ENCODE measurements around the gene CHFR. TPM values are rescaled to one million over a fixed set of nuclear protein-coding genes. Genes with fewer than 3 reads are reported as not detected.
"Not testable (repeated sequence)": the region's sequence is repeated elsewhere in the genome, so short reads cannot be mapped to it uniquely, and the experiment has no call there.

The CHFR gene
- total RNA-seq, 2 experiments from 2014 or later: 93.6 to 96.1 TPM

DNA sequence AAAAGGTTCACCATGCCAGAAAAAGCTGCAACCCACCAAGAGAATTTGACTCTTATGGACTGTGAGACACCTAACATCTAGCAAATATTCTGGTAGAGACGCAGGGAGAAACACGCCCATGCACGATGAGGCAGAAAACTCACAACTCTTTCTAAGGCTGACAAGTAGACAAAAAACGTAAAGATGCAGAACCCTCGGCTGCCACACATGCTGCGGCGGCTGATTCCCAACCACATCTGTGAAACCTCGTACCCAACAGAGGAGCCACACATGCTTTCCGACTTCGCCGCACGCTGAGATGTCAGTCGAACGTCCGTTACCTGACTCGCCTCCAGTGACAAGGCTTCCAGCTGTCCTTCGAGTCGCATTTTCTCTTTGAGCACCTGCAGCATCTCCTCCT is 80.5 kb downstream of the CHFR start:
- DNase-seq: no peak
- no peaks in the 10 kb centered on the region for H3K9me3 Mint-ChIP-seq
- ATAC-seq (ENCODE audit: low read depth): peak; percentile 21
- no peaks in the 10 kb centered on the region for H3K27me3 Mint-ChIP-seq
- H3K27ac Mint-ChIP-seq: no peak overlapping the region
- H3K4me1 Mint-ChIP-seq: peaks cover 18% of the 10 kb centered on the region
- H3K4me3 Mint-ChIP-seq: no peak overlapping the region
- POLR2A ChIA-PET: no interaction called here
- H3K36me3 Mint-ChIP-seq: peaks cover 37% of the 10 kb centered on the region

DNA sequence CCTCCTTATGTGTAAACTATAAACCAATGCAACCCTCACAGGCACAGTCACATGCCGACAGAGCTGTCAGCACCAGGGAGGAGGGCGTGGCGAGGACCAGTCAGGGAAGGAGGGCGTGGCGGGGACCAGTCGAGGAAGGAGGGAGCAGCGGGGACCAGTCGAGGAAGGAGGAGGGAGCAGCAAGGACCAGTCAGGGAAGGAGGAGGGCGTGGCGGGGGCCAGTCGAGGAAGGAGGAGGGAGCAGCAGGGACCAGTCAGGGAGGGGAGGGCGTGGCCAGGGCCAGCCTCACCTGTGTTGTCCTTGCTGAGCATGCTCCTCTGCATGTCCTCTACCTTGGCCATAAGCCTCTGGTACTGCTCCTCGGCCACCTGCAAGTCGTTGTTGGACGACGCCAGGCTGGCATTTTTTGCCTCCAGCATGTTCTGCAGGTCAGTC is 83.0 kb downstream of the CHFR start:
- no peaks in the 10 kb centered on the region for H3K9me3 Mint-ChIP-seq
- POLR2A ChIA-PET: no interaction called here
- H3K4me3 Mint-ChIP-seq: no peak overlapping the region
- ATAC-seq (ENCODE audit: low read depth): no peak
- no peak for DNase-seq
- H3K4me1 Mint-ChIP-seq: peaks cover 14% of the 10 kb centered on the region
- H3K27ac Mint-ChIP-seq: no peak overlapping the region
- peaks cover 32% of the 10 kb centered on the region for H3K36me3 Mint-ChIP-seq
- H3K27me3 Mint-ChIP-seq: no peaks in the 10 kb centered on the region

DNA sequence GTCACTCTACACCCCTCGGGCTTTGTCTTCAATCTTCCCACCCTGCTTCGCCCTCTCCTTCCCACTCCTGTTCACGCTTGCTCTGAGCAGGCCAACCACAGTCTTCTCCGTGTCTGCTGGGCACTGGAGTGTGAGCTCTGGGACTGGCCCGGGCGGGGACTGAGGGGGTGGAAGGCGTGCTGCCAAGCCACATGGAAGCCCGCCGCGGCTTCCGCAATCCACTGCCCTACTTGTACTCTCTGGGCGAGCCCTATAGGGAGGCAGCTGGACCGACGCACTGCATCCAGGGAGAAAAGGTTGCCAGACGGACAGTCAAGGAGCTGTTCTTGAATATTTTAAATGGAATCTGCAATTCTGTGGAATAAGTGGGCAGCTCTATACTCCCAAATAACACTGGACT is 83.5 kb downstream of the CHFR start:
- Mint-ChIP-seq H3K36me3 (peaks cover 32% of the 10 kb centered on the region), H3K27me3 (no peaks in the 10 kb centered on the region), H3K9me3 (no peaks in the 10 kb centered on the region), H3K27ac (no peak overlapping the region), H3K4me1 (peaks cover 14% of the 10 kb centered on the region), H3K4me3 (no peak overlapping the region)
- DNase-seq: no peak
- POLR2A ChIA-PET: no interaction called here
- ATAC-seq (ENCODE audit: low read depth): no peak

DNA sequence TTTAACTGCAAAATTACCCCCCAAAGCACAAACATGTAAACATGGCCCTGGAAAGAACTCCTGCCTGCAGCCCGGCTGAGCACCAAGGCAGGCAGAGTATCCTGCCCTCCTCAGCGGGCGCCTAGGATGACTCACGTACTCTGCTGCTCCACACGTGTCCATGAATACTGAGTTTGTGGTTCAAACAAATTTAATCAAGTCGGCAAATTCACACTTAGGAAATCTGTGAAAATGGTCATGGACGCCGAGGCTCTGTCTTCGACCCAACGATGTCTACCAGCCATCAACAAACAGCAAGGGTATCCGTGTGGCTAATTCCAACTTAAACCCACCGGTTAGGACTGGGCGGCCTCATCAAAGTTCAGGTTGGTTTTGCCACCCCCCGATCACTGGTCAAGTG is 84.3 kb downstream of the CHFR start:
- H3K36me3 Mint-ChIP-seq: peaks cover 29% of the 10 kb centered on the region
- DNase-seq (no peak), ATAC-seq (ENCODE audit: low read depth) (no peak)
- peaks cover 12% of the 10 kb centered on the region for H3K4me1 Mint-ChIP-seq
- no peaks in the 10 kb centered on the region for H3K9me3 Mint-ChIP-seq
- H3K27ac Mint-ChIP-seq: no peak overlapping the region
- H3K27me3 Mint-ChIP-seq: no peaks in the 10 kb centered on the region
- POLR2A ChIA-PET: no interaction called here
- H3K4me3 Mint-ChIP-seq: no peak overlapping the region

DNA sequence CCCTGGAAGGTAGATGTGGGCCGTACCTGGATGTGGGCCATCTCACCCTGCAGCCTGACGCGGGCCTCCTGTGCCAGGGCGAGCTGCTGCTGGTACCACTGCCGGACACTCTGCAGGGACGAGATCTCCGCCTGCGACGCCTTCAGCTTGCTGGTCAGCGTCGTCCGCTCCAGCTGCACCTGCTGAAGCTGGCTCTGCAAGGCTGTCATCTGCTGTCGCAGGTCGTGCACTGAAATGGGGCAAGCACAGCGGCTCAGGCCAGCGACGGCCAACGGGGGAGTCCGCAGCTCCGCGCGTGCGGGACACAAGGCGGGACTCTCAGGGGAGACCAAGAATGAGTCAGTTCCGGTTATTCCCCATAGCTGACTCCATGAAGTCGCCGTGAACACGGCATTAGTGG is 85.7 kb downstream of the CHFR start:
- POLR2A ChIA-PET: no interaction called here
- H3K36me3 Mint-ChIP-seq: peaks cover 21% of the 10 kb centered on the region
- no peak for DNase-seq
- no peaks in the 10 kb centered on the region for H3K9me3 Mint-ChIP-seq
- no peaks in the 10 kb centered on the region for H3K27me3 Mint-ChIP-seq
- peaks cover 4% of the 10 kb centered on the region for H3K4me1 Mint-ChIP-seq
- H3K27ac Mint-ChIP-seq: no peak overlapping the region
- ATAC-seq (ENCODE audit: low read depth): no peak
- H3K4me3 Mint-ChIP-seq: no peak overlapping the region

DNA sequence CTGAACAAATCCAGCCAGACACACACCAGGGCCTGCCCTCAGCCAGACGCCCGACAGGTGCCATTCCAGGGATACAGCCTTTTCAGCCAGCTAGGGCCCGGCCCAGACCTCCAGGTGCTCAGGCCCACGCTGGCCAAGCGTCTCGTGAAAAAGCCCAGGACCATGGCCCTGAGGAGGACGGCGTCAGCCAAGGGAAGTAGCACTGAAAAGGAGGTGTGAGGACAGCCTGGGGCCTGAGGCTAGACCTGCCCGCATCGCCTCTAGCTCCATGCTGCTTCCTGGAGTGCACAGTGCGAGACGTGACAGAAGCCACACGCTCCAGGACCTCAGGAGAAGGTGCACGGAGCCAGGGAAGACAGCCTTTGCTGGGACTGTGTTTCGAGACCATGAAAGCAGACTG is 88.6 kb downstream of the CHFR start:
- peaks cover 20% of the 10 kb centered on the region for H3K36me3 Mint-ChIP-seq
- DNase-seq (no peak), ATAC-seq (ENCODE audit: low read depth) (no peak)
- no peaks in the 10 kb centered on the region for H3K27me3 Mint-ChIP-seq
- H3K4me3 Mint-ChIP-seq: no peak overlapping the region
- no peak overlapping the region for H3K27ac Mint-ChIP-seq
- no peaks in the 10 kb centered on the region for H3K4me1 Mint-ChIP-seq
- no peaks in the 10 kb centered on the region for H3K9me3 Mint-ChIP-seq
- POLR2A ChIA-PET: no interaction called here

DNA sequence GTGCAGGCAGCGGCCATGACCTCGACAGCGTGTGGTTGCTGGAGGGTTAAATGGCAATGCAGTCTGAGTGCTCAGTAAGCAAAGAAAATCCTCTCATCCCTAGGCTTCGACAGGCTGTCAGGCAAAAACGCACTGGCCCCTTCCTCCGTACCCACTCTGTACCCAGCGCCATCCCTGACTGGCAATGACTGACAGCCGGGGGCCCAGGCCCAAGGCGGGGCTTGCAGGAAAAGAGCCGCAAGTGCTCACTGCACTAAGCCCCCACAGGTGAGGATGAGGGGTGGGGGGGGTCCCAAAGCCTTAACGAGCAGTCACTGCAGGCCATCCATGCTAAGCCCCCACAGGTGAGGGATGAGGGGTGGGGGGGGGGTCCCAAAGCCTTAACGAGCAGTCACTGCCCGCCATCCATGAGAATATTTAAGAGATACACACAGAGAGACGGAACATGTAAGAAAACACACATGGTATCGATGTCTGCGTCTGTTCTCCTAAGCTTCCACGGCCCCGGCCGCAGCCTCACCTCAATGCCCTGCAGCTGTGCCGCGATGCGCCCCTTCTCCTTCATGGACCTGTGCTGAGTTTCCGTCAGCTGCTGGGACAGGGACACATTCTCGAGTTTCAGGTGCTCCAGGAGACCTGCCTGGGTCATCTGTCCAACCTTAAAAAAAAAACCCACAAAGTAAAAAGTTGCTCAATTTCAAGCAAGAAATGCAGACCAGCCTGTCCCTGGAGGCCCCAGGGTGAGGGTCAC is 89.4 kb downstream of the CHFR start:
- Mint-ChIP-seq H3K27ac (no peak overlapping the region), H3K9me3 (no peaks in the 10 kb centered on the region), H3K4me1 (no peaks in the 10 kb centered on the region), H3K4me3 (no peak overlapping the region), H3K36me3 (peaks cover 17% of the 10 kb centered on the region), H3K27me3 (no peaks in the 10 kb centered on the region)
- POLR2A ChIA-PET: no interaction called here
- DNase-seq (no peak), ATAC-seq (ENCODE audit: low read depth) (no peak)

DNA sequence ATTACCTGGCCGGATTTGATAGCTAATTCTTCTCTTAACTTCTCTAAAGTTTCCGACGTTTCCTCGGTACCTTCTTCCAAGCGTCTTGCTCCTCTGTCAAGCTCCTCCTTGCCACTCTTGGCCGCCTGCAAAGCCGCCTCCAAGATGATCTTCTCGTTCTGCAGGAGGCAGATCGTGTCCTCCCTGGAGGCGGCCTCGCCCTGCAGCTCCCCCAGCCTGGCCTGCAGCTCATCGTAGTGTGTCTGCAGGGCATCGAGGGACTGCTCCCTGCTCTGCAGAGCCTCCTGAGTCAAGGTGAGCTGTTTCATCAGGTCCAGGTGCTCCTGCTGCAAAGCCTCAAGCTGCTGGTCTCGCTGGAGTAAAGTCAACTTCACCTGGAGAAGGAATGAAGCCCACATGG is 91.6 kb downstream of the CHFR start:
- ATAC-seq (ENCODE audit: low read depth): no peak
- H3K4me1 Mint-ChIP-seq: no peaks in the 10 kb centered on the region
- no peak overlapping the region for H3K4me3 Mint-ChIP-seq
- H3K36me3 Mint-ChIP-seq: peaks cover 24% of the 10 kb centered on the region
- no peaks in the 10 kb centered on the region for H3K9me3 Mint-ChIP-seq
- no peak for DNase-seq
- POLR2A ChIA-PET: no interaction called here
- no peaks in the 10 kb centered on the region for H3K27me3 Mint-ChIP-seq
- no peak overlapping the region for H3K27ac Mint-ChIP-seq

DNA sequence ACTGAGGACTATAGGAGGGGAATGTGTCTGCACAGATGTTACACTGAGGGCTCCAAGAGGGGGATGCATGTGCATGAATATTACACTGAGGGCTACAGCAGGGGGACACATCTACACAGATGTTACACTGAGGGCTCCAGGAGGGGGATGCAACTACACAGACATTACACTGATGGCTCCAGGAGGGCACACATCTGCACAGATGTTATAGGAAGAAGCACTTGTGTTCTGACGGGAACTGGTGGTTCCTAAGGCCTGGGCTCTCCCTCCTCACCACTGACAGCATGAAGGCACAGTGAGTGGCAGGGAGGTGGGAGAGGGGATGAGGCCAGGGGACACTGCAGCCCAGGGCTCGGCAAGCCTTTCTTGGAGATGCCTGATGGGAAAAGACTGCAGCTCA is 95.5 kb downstream of the CHFR start:
- H3K4me1 Mint-ChIP-seq; H3K27me3 Mint-ChIP-seq; POLR2A ChIA-PET; ATAC-seq (ENCODE audit: low read depth); H3K27ac Mint-ChIP-seq; DNase-seq; H3K4me3 Mint-ChIP-seq; H3K9me3 Mint-ChIP-seq: not testable (repeated sequence)
- H3K36me3 Mint-ChIP-seq: peaks cover 40% of the 10 kb centered on the region

DNA sequence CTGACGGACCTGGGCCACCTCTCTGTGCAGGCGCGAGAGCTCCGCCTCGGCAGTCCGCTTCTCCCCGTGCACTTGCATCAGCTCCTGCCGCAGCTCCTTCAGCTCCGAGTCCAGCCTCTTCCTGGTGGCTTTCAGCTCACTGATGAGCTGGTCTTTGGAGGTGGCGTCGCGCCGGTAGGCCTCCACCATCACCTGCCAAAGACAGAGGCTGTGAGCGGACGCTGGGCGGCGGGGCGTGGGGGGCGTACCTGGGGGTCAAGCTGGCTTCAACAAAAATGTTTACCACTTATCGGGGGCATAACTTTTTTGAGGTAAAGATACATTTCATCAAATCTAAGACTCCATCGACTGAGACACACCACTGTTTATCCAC is 98.3 kb downstream of the CHFR start:
- no peak overlapping the region for H3K4me3 Mint-ChIP-seq
- H3K4me1 Mint-ChIP-seq: peaks cover 5% of the 10 kb centered on the region
- H3K36me3 Mint-ChIP-seq: peaks cover 42% of the 10 kb centered on the region
- POLR2A ChIA-PET: no interaction called here
- DNase-seq (no peak), ATAC-seq (ENCODE audit: low read depth) (no peak)
- H3K27ac Mint-ChIP-seq: no peak overlapping the region
- H3K9me3 Mint-ChIP-seq: no peaks in the 10 kb centered on the region
- H3K27me3 Mint-ChIP-seq: no peaks in the 10 kb centered on the region

DNA sequence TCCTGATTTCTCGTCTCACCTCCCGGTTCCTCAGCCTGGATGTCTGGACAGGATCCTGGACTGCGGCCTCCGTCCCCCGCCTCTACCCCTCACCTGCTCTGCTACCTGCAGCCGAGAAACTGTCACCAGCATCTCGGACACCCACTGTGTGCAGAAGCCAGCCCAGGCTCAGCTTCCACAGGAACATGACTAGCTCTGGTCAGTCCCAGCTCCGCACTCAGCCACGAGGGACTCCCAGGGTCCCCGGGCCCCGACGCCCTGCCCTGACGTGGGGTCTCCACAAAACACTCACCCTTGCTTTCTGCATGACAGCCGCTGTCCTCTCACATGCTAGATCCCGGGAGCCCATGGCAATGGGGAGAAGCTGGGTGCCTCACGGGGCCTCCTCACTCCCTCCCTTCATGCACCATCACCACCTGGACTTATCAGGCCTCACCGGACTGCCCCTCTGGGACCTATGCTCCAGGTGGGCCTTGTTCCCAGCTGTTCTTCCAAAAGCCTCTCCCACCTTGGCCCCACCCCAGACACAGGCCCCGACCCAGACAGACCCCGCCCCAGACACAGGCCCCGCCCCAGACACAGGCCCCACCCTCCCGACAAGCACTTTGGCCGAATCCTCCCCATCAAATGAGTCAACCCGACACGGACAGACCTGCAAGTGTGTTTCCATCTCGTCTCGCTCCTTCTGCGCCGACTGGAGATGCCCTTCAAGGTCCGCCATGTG is 98.9 kb downstream of the CHFR start:
- H3K27me3 Mint-ChIP-seq: no peaks in the 10 kb centered on the region
- H3K4me3 Mint-ChIP-seq: no peak overlapping the region
- POLR2A ChIA-PET: no interaction called here
- no peak for ATAC-seq (ENCODE audit: low read depth)
- H3K27ac Mint-ChIP-seq: no peak overlapping the region
- no peak for DNase-seq
- no peaks in the 10 kb centered on the region for H3K9me3 Mint-ChIP-seq
- H3K36me3 Mint-ChIP-seq: peaks cover 39% of the 10 kb centered on the region
- H3K4me1 Mint-ChIP-seq: peaks cover 5% of the 10 kb centered on the region

DNA sequence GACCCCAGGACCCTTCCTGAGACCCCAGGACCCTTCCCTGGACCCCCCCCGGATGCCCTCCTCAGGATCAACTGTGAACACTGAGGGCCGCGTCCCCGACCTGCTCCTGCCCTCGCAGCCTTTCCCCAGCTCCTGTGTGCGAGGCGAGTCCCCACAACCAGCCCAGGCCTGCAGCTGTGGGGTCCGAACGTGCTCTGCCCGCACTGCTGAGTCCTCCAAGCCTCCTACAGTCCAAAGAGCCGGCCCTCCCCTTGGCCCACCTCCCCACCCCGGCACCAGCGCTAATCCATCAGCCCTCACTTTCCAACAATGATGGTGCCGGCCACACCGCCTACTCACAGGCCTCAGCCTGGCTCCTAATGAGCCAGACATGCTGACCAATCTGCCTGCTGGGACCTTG is 99.5 kb downstream of the CHFR start:
- Mint-ChIP-seq H3K4me1 (peaks cover 5% of the 10 kb centered on the region), H3K27ac (no peak overlapping the region), H3K27me3 (no peaks in the 10 kb centered on the region), H3K9me3 (no peaks in the 10 kb centered on the region), H3K36me3 (peaks cover 39% of the 10 kb centered on the region), H3K4me3 (no peak overlapping the region)
- POLR2A ChIA-PET: no interaction called here
- DNase-seq: no peak
- ATAC-seq (ENCODE audit: low read depth): no peak

DNA sequence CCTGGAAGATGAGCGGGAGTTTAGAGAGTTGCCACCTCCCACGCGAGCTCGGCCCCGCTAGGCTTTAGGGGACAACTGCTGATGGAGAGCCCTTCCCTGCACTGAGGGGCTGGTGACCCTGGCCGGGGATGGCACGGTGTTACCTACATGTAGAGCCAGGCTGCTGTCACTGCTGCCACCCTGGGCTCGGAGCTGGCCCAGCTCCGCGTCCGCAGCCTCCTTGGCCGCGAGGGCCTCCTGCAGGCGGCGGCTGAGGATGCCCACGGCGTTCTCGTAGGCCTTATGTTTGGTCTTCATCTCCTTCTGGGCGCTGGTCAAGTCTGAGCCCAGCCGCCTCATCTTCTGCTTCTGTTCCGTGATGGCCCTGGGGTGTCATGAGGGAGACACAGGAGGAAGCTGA is 101.2 kb downstream of the CHFR start:
- no peaks in the 10 kb centered on the region for H3K9me3 Mint-ChIP-seq
- DNase-seq (no peak), ATAC-seq (ENCODE audit: low read depth) (no peak)
- H3K36me3 Mint-ChIP-seq: peaks cover 32% of the 10 kb centered on the region
- no peak overlapping the region for H3K27ac Mint-ChIP-seq
- no peak overlapping the region for H3K4me3 Mint-ChIP-seq
- H3K27me3 Mint-ChIP-seq: no peaks in the 10 kb centered on the region
- POLR2A ChIA-PET: no interaction called here
- H3K4me1 Mint-ChIP-seq: peaks cover 5% of the 10 kb centered on the region

DNA sequence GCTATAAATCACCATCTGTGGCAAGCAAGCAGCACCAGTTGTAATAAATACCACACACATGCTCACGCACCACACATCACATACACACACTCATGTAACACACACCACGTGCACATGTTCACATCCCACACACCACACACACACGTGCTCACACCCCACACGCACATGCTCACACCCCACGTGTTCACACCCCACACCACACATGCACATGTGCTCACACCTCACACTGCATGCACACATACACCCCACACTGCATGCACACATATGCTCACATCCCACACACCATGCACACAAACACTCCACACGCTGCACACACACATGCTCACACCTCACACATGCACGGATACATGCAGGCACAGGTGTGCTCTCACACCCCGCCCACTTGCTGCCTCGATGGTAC is 102.8 kb downstream of the CHFR start:
- Mint-ChIP-seq H3K27me3 (no peaks in the 10 kb centered on the region), H3K4me3 (no peak overlapping the region), H3K36me3 (peaks cover 40% of the 10 kb centered on the region), H3K9me3 (no peaks in the 10 kb centered on the region), H3K4me1 (peaks cover 5% of the 10 kb centered on the region), H3K27ac (peak overlapping the region; percentile 26)
- POLR2A ChIA-PET: no interaction called here
- ATAC-seq (ENCODE audit: low read depth): no peak
- DNase-seq: no peak

Data from activated naive CD8-positive, alpha-beta T cell treated with anti-CD3 and anti-CD28 coated beads, Interleukin-2, amount 10 ng/mL, durations not matched to agents 7 days and 5 days (primary cell).